Adipocyte (in vitro differentiated cells): ENCODE data around the gene AQP12A.
"Not testable (repeated sequence)": the region's sequence is repeated elsewhere in the genome, so short reads cannot be mapped to it uniquely, and the experiment has no call there.

Experiments used
- DNase-seq: peaks from one replicate; pipeline ENCODE4 v3.0.0-alpha.2; 2015; ENCODE audit warnings: low read depth
- H3K27me3 ChIP-seq: replicated peaks from 2 replicates; pipeline ENCODE4 v1.7.0; 2013; ENCODE audit warnings: mild to moderate bottlenecking, low read length, moderate library complexity; ENCODE audit not compliant: control insufficient read depth, insufficient read depth
- H3K36me3 ChIP-seq: 2 replicates; pipeline ENCODE4 v1.7.0; 2013; ENCODE audit warnings: low read length, mild to moderate bottlenecking, moderate library complexity; ENCODE audit not compliant: control insufficient read depth, insufficient read depth, severe bottlenecking
- H3K4me1 ChIP-seq: 2 replicates; pipeline ENCODE4 v1.7.0; 2013; ENCODE audit warnings: mild to moderate bottlenecking, low read length, moderate library complexity; ENCODE audit not compliant: control insufficient read depth, insufficient read depth
- H3K4me3 ChIP-seq: 2 replicates; pipeline ENCODE4 v1.7.0; 2013; ENCODE audit warnings: mild to moderate bottlenecking, low read length, moderate library complexity
- H3K9ac ChIP-seq: 2 replicates; pipeline ENCODE4 v1.7.0; 2013; ENCODE audit warnings: mild to moderate bottlenecking, low read length, moderate library complexity
- H3K9me3 ChIP-seq: 2 replicates; pipeline ENCODE4 v1.7.0; 2013; ENCODE audit warnings: mild to moderate bottlenecking, low read length, moderate library complexity; ENCODE audit not compliant: control insufficient read depth

AQP12A gene, protein sequence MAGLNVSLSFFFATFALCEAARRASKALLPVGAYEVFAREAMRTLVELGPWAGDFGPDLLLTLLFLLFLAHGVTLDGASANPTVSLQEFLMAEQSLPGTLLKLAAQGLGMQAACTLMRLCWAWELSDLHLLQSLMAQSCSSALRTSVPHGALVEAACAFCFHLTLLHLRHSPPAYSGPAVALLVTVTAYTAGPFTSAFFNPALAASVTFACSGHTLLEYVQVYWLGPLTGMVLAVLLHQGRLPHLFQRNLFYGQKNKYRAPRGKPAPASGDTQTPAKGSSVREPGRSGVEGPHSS

GRCh38 chr2:240691631-240692420, at the start of gene AQP12A:
Gene AQP12A, plus strand, starts transcription at chr2:240691866. Its CDS starts 48 bp downstream, at chr2:240691914.
- not testable (repeated sequence) for H3K36me3 ChIP-seq, H3K9ac ChIP-seq, H3K9me3 ChIP-seq, DNase-seq, H3K27me3 ChIP-seq, H3K4me1 ChIP-seq, H3K4me3 ChIP-seq

- Histone ChIP-seq H3K9me3 (no peaks in the 10 kb centered on the region), H3K9ac (no peak overlapping the region), H3K27me3 (peaks cover 58% of the 10 kb centered on the region), H3K36me3 (no peaks in the 10 kb centered on the region), H3K4me3 (no peak overlapping the region), H3K4me1 (peaks cover 7% of the 10 kb centered on the region)
- no peak for DNase-seq
These were observed 49.4 kb upstream of the AQP12A start for GRCh38 chr2:240642061-240642805.

DNA sequence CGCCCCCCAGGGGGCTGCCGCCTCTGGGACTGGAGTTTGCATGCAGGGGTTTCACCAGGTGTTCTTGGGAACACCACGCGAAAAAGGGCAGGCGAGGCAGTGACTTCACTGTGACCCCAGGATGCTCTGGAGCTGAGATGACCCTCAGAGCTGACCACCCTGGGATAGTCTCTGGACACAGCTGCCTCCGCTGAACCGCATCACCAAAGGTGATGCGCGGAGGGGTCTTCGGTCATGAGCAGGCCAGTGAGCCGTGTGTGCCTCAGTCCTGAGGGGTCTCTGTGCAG, 48.9 kb upstream of the AQP12A start:
- H3K4me3 ChIP-seq, result no peak overlapping the region
- peaks cover 58% of the 10 kb centered on the region for H3K27me3 ChIP-seq

DNA sequence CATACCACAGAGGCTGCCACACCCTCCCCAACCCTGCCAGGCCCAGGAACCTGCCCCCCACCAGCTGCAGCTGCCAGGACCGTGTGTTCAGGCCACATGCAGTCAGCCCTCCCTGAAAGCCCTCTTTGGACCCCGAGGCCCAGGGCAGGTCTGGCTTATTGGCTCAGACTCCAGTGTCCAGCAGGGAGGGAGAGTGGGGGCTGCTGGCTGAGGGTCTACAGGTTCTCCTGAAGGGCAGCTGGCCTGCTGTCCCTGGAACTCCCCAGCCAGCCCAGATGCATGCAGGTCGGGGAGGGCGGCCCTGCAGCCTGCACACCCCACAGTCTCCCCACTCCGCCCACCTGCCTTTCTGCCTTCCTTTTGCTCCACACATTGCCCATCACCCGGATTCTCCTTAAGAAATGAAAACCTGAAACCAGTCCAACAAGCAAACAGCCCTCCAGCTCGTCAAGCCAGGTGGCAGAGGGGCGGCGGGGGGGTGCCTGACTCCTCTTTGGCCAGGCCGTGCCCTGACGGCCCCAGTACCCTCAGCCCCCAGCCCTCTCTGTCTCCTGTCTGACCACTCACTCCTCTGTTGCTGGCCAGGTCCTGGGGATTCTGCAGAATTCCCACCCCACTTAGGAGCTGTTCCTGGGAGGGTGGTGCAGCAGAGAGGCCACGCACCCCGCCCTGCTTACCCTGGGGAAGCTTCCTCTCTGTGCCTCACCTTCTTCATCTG, 48.4 kb upstream of the AQP12A start:
- H3K36me3 ChIP-seq, result no peaks in the 10 kb centered on the region
- peaks cover 58% of the 10 kb centered on the region for H3K27me3 ChIP-seq
- peaks cover 6% of the 10 kb centered on the region for H3K4me1 ChIP-seq
- no peak overlapping the region for H3K4me3 ChIP-seq
- DNase-seq, result no peak
- H3K9me3 ChIP-seq, result no peaks in the 10 kb centered on the region
- no peak overlapping the region for H3K9ac ChIP-seq

More for the DNA sequence above, 48.9 kb upstream of the AQP12A start:
- Histone ChIP-seq H3K4me1 (peaks cover 7% of the 10 kb centered on the region), H3K9ac (no peak overlapping the region), H3K9me3 (no peaks in the 10 kb centered on the region), H3K36me3 (no peaks in the 10 kb centered on the region)
- DNase-seq, result no peak

- H3K36me3 ChIP-seq, result no peaks in the 10 kb centered on the region
- H3K9me3 ChIP-seq, result no peaks in the 10 kb centered on the region
- no peak for DNase-seq
- peaks cover 62% of the 10 kb centered on the region for H3K27me3 ChIP-seq
- no peak overlapping the region for H3K9ac ChIP-seq
- H3K4me1 ChIP-seq, result peaks cover under 1% of the 10 kb centered on the region
- H3K4me3 ChIP-seq, result no peak overlapping the region
These were observed 47.9 kb upstream of the AQP12A start for GRCh38 chr2:240643811-240644150.

- peaks cover 66% of the 10 kb centered on the region for H3K27me3 ChIP-seq
- H3K4me1 ChIP-seq, result no peaks in the 10 kb centered on the region
- H3K9me3 ChIP-seq, result no peaks in the 10 kb centered on the region
- no peak overlapping the region for H3K4me3 ChIP-seq
- H3K36me3 ChIP-seq, result no peaks in the 10 kb centered on the region
- no peak overlapping the region for H3K9ac ChIP-seq
- no peak for DNase-seq
These were observed 47.5 kb upstream of the AQP12A start for GRCh38 chr2:240644171-240644651.

- Histone ChIP-seq H3K9ac (no peak overlapping the region), H3K36me3 (no peaks in the 10 kb centered on the region), H3K4me1 (no peaks in the 10 kb centered on the region), H3K4me3 (no peak overlapping the region), H3K9me3 (no peaks in the 10 kb centered on the region), H3K27me3 (peaks cover 72% of the 10 kb centered on the region)
- DNase-seq, result no peak
These were observed 46.8 kb upstream of the AQP12A start for GRCh38 chr2:240644859-240645301.

DNA sequence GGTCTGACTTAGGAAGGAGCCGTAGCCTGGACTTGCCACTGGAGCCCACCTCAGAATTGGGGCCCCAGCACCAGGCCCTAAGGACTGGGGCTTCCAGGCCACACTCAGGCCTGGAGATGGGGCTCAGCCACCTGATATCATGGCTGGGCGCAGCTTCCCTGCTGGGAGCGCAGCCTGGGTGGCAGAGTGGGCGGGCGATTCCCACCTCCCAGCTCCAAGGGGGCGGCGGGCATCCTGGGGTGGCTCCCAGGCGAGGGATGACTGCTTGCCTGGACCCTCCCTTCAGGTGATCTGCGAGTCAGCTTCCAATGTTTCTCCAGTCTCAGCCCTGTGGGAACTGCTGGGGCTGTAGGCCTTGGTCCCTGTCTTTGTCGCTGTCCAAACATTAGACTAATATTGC, 46.3 kb upstream of the AQP12A start:
- H3K4me1 ChIP-seq, result no peaks in the 10 kb centered on the region
- H3K36me3 ChIP-seq, result no peaks in the 10 kb centered on the region
- no peak for DNase-seq
- no peak overlapping the region for H3K4me3 ChIP-seq
- H3K9ac ChIP-seq, result no peak overlapping the region
- peaks cover 77% of the 10 kb centered on the region for H3K27me3 ChIP-seq
- H3K9me3 ChIP-seq, result no peaks in the 10 kb centered on the region

DNA sequence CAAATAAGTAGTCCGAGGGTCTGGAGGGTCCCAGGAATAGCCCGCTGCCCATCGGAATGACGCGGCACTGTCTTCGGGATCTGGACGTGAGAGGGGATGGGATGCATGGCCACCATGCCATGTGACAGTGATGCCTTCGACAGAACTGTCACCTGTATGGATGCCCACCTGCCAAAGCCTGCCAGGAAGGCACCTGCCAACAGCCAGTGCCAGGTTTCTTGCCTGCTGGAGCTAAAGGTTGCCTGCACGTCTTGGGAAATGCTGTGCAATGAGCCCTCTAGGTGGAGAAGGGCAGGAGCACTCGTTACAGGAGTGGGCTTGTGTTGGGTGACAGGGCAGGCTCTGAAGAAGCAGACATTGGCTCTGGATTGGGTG, 45.9 kb upstream of the AQP12A start:
- Histone ChIP-seq H3K4me3 (no peak overlapping the region), H3K4me1 (no peaks in the 10 kb centered on the region), H3K9ac (no peak overlapping the region), H3K27me3 (peaks cover 78% of the 10 kb centered on the region), H3K9me3 (peaks cover 3% of the 10 kb centered on the region), H3K36me3 (no peaks in the 10 kb centered on the region)
- DNase-seq, result no peak

DNA sequence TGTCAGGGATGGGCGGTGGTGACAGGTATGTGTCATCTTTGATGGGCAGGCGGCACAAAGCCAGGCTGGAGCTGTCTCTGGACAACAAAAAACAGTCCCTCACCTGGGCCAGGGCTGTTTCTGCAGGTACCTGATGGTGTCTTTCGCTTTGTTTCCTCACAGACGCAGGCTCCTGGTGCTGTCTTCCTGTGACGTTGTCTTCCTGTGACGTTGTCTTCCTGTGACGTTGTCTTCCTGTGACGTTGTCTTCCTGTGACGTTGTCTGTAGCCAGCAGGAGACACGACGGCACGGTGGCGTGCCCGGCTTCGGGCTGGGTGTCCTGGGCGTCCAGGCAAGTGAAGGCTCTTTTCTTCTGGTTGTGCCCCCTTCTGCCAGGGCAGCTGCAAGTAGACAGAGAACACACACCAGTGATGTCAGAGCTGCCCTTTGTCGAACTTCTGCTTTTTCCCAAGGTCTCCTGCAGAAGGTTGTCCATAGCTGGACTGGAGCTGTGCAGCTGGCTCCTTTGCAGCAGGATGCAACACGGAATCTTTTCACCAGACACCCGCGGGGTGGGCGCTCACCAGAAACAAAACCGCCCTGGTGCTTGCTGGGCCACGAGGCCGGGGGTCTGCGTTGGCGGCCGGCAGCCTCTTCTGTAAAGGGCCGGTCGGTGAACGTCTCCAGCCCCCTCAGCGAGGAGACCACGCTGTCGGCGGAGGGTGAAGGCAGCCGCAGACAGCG, 45.3 kb upstream of the AQP12A start:
- no peak overlapping the region for H3K9ac ChIP-seq
- H3K27me3 ChIP-seq, result peaks cover 84% of the 10 kb centered on the region
- no peaks in the 10 kb centered on the region for H3K36me3 ChIP-seq
- peaks cover 7% of the 10 kb centered on the region for H3K9me3 ChIP-seq
- no peak for DNase-seq
- no peaks in the 10 kb centered on the region for H3K4me1 ChIP-seq
- H3K4me3 ChIP-seq, result no peak overlapping the region
